HL-60 (cell line): ENCODE results near the gene CALU.

Experiments used
- DNase-seq, 2 experiments: peaks; one replicate each; pipeline ENCODE4 v3.0.0-alpha.2; 2010 to 2020; ENCODE audit warnings: low read depth in 1 of 2, low spot score in 1 of 2
- H3K27ac ChIP-seq: fragments of 250-450 bp; sonication (Bioruptor Pico); replicated peaks from 2 replicates; pipeline ENCODE4 v1.5.1; 2020; ENCODE audit warnings: mild to moderate bottlenecking, moderate library complexity
- H3K27me3 ChIP-seq: fragments of 250-450 bp; sonication (Bioruptor Pico); 2 replicates; pipeline ENCODE4 v1.5.1; 2021; ENCODE audit warnings: mild to moderate bottlenecking, moderate library complexity; ENCODE audit not compliant: insufficient read depth, poor library complexity, severe bottlenecking
- H3K4me3 ChIP-seq: replicated peaks from 2 replicates; pipeline ENCODE4 v1.5.1; 2011; ENCODE audit warnings: mild to moderate bottlenecking, control low read depth, low read length; ENCODE audit not compliant: insufficient read depth
- GABPA ChIP-seq: IDR thresholded peaks from 2 replicates; pipeline ENCODE4 v1.6.1; 2012; ENCODE audit warnings: low read depth
- POLR2AphosphoS5 ChIP-seq: IDR thresholded peaks from 2 replicates; pipeline ENCODE4 v1.6.1; 2012; ENCODE audit warnings: low read depth
- SPI1 ChIP-seq: IDR thresholded peaks from 2 replicates; pipeline ENCODE4 v1.6.1; 2012; ENCODE audit warnings: low read depth, mild to moderate bottlenecking, borderline replicate concordance
- TF ChIP-seq, protein P1 (sequence below): IDR thresholded peaks from one replicate; pipeline ENCODE4 v1.5.1; 2011; ENCODE audit warnings: low read length, control low read depth, inconsistent platforms; ENCODE audit not compliant: insufficient read depth
- TF ChIP-seq, protein P2 (sequence below): IDR thresholded peaks from 2 replicates; pipeline ENCODE4 v1.6.1; 2012; ENCODE audit warnings: low read depth; ENCODE audit not compliant: insufficient replicate concordance

Gene CALU

DNA sequence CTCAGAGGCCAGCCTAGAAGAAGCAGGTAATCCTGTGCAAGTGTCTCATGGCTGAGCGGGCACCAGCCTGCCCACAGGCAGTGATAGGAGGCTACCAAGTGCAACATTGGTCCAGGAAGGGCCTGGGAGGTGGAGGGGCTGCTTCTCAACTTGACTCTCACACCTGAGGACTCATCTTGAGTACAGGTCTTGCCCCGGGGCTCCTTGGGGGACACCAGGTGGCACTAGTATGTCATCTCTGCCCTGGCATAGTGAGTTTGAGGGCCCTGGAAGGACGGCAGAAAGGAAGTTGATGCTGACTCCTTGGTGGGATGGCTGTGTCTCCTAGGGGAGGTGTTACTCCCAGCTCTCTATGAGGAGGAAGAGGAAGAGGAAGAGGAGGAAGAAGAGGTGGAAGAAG, 54.9 kb downstream of the CALU start:
- Histone ChIP-seq H3K4me3 (no peak overlapping the region), H3K27me3 (peaks cover 16% of the 10 kb centered on the region), H3K27ac (no peak overlapping the region)
- DNase-seq = peak in 1 of 2 experiments; percentile 42
- TF ChIP-seq SPI1 (no peak), GABPA (no peak)

DNA sequence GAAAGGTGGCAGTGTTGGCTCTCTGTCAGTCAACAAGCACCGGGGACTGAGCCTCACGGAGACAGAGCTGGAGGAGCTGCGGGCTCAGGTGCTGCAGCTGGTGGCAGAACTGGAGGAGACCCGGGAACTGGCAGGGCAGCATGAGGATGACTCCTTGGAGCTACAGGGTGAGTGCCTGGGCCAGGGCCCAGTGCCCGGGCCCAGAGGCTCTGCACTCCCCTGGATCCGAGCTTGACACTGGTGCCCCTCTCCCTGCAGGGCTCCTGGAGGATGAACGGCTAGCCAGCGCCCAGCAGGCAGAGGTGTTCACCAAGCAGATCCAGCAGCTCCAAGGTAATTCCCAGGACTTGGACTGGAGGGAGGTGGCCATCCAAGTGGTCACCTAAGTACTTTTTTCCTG, 55.3 kb downstream of the CALU start:
- no peak for TF ChIP-seq SPI1
- no peak for TF ChIP-seq POLR2AphosphoS5
- no peak for TF ChIP-seq GABPA
- TF ChIP-seq, protein P1, sequence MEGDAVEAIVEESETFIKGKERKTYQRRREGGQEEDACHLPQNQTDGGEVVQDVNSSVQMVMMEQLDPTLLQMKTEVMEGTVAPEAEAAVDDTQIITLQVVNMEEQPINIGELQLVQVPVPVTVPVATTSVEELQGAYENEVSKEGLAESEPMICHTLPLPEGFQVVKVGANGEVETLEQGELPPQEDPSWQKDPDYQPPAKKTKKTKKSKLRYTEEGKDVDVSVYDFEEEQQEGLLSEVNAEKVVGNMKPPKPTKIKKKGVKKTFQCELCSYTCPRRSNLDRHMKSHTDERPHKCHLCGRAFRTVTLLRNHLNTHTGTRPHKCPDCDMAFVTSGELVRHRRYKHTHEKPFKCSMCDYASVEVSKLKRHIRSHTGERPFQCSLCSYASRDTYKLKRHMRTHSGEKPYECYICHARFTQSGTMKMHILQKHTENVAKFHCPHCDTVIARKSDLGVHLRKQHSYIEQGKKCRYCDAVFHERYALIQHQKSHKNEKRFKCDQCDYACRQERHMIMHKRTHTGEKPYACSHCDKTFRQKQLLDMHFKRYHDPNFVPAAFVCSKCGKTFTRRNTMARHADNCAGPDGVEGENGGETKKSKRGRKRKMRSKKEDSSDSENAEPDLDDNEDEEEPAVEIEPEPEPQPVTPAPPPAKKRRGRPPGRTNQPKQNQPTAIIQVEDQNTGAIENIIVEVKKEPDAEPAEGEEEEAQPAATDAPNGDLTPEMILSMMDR = no peak
- TF ChIP-seq, protein P2, sequence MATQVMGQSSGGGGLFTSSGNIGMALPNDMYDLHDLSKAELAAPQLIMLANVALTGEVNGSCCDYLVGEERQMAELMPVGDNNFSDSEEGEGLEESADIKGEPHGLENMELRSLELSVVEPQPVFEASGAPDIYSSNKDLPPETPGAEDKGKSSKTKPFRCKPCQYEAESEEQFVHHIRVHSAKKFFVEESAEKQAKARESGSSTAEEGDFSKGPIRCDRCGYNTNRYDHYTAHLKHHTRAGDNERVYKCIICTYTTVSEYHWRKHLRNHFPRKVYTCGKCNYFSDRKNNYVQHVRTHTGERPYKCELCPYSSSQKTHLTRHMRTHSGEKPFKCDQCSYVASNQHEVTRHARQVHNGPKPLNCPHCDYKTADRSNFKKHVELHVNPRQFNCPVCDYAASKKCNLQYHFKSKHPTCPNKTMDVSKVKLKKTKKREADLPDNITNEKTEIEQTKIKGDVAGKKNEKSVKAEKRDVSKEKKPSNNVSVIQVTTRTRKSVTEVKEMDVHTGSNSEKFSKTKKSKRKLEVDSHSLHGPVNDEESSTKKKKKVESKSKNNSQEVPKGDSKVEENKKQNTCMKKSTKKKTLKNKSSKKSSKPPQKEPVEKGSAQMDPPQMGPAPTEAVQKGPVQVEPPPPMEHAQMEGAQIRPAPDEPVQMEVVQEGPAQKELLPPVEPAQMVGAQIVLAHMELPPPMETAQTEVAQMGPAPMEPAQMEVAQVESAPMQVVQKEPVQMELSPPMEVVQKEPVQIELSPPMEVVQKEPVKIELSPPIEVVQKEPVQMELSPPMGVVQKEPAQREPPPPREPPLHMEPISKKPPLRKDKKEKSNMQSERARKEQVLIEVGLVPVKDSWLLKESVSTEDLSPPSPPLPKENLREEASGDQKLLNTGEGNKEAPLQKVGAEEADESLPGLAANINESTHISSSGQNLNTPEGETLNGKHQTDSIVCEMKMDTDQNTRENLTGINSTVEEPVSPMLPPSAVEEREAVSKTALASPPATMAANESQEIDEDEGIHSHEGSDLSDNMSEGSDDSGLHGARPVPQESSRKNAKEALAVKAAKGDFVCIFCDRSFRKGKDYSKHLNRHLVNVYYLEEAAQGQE = no peak
- no peak overlapping the region for H3K27ac ChIP-seq
- peaks cover 14% of the 10 kb centered on the region for H3K27me3 ChIP-seq
- no peak for DNase-seq
- H3K4me3 ChIP-seq = no peak overlapping the region

DNA sequence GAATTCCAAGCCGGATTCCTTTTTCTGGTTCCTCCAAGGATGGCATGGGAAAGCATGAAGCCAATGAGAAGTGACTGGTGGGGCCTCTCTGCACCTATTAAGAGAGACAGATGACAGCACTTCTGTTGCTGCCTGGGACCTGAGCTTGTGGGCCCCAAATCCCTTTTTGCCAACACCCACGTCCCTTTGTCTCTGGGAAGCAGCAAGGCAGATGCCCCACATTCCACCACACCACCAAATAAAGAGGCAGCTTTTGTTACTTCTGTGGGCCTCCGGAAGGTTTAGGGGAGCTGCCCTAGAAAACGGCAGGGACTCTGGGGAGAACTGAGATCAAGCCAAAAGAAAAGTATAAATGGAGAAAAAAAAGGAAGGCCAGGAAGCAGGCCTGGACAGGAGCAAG, 56.0 kb downstream of the CALU start:
- peaks cover 12% of the 10 kb centered on the region for H3K27me3 ChIP-seq
- TF ChIP-seq POLR2AphosphoS5 = no peak
- TF ChIP-seq GABPA = no peak
- no peak for TF ChIP-seq SPI1
- TF ChIP-seq, protein P1 = no peak
- TF ChIP-seq, protein P2 = no peak
- DNase-seq = no peak
- H3K27ac ChIP-seq = no peak overlapping the region
- H3K4me3 ChIP-seq = no peak overlapping the region

DNA sequence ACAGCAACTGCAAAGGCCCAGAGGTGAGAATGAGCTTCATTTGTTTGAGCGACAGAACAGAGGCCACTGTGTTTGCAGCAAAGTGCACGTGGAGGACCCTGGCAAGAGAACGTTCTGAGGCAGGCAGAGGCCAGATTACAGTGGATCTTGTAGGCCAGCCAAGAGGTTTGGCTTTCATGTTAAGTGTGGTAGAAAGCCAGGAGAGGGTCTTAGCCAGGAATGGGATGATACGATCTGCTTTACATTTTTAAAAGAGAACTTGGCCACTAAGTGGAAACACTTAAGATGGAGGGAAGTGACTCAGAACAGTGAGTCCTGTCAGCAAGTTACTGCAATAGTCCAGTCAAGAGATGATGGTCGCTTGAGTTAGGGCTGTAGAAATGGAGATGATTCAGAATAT, 57.2 kb downstream of the CALU start:
- TF ChIP-seq, protein P1 = no peak
- TF ChIP-seq GABPA (no peak), POLR2AphosphoS5 (no peak)
- TF ChIP-seq, protein P2 = no peak
- DNase-seq = no peak
- no peak overlapping the region for H3K4me3 ChIP-seq
- no peak overlapping the region for H3K27ac ChIP-seq
- peaks cover 5% of the 10 kb centered on the region for H3K27me3 ChIP-seq
